GM18951 (cell line): ENCODE data around the gene USP34.

Experiments
- POLR2A ChIP-seq: IDR thresholded peaks from 4 replicates; pipeline ENCODE4 v1.6.1; 2011; ENCODE audit warnings: mild to moderate bottlenecking; ENCODE audit not compliant: insufficient read length, insufficient read depth; ENCODE audit errors: extremely low read depth
- in situ Hi-C: fragments of 300-500 bp; cut with MboI; formaldehyde crosslinking; loops from one replicate; pipeline ENCODE4 v1.12.0; 2022; ENCODE audit warnings: low sequenced_read_pairs, mixed read lengths, inconsistent platforms; ENCODE audit not compliant: unreplicated experiment

Gene USP34

DNA sequence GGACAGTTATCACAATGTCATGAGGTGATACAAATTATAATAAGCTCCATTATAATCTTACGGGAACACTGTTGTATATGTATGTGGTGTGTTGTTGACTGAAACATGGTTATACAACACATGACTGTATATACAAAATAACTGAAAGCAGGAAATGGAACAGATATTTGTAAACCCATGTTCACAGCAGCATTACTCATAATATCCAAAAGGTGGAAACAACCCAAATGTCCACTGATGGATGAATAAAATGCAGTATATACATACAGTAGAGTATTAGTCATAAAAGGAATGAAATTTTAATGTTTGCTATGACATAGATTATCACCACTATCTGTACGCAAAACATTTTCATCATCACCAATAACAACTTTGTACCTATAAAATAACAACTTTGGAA lies 107.3 kb downstream of the USP34 start:
- TF ChIP-seq POLR2A: no peak

DNA sequence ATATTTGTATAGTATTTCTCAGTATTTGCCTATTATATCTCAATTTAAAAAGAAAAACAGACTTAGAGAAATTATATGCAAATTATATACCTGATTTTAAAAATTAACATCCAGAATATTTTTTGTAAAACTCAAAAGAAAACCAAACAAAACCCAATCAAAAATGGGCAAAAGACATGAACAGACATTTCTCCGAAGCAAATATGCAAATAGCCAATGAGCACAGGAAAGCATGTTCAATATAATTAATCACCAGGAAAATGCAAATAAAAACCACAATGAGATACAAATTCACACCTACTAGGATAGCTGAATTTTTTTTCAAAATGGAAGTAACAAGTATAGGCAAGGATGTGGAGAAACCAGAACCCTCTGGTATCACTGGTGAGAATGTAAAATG lies 108.0 kb downstream of the USP34 start:
- in situ Hi-C loops: no loop called here
- TF ChIP-seq POLR2A: no peak

More for the DNA sequence above, 107.3 kb downstream of the USP34 start:
- in situ Hi-C loops: no loop called here

- in situ Hi-C loops: no loop called here
- TF ChIP-seq POLR2A: no peak
These were observed 109.8 kb downstream of the USP34 start for GRCh38 chr2:61361068-61361467.

- no peak for TF ChIP-seq POLR2A
- in situ Hi-C loops: no loop called here
These were observed 111.8 kb downstream of the USP34 start for GRCh38 chr2:61359058-61359457.

DNA sequence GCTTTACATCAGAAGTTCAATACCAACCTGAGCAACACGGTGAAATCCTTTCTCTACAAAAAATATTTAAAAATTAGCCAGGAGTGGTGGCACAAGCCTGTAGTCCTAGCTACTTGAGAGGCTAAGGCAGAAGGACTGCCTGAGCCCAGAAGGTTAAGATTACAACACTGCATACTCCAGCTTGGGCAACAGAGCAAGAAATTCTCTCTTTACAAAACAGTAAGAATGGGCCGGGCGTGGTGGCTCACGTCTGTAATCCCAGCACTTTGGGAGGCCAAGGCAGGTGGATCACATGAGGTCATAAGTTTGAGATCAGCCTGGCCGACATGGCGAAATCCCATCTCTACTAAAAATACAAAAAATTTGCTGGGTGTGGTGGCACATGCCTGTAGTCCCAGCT lies 113.2 kb downstream of the USP34 start:
- in situ Hi-C loops: no loop called here
- no peak for TF ChIP-seq POLR2A

- no peak for TF ChIP-seq POLR2A
- in situ Hi-C loops: no loop called here
These were observed 113.9 kb downstream of the USP34 start for GRCh38 chr2:61356958-61357350.

- in situ Hi-C loops: no loop called here
- TF ChIP-seq POLR2A: no peak
These were observed 114.5 kb downstream of the USP34 start for GRCh38 chr2:61356261-61356957.

- in situ Hi-C loops: no loop called here
- TF ChIP-seq POLR2A: no peak
These were observed 116.2 kb downstream of the USP34 start for GRCh38 chr2:61354543-61355197.

- TF ChIP-seq POLR2A: no peak
- in situ Hi-C loops: no loop called here
These were observed 117.0 kb downstream of the USP34 start for GRCh38 chr2:61353909-61354308.

- no peak for TF ChIP-seq POLR2A
- in situ Hi-C loops: no loop called here
These were observed 120.1 kb downstream of the USP34 start for GRCh38 chr2:61350777-61351176.

- TF ChIP-seq POLR2A: no peak
- in situ Hi-C loops: no loop called here
These were observed 127.7 kb downstream of the USP34 start for GRCh38 chr2:61343141-61343540.

DNA sequence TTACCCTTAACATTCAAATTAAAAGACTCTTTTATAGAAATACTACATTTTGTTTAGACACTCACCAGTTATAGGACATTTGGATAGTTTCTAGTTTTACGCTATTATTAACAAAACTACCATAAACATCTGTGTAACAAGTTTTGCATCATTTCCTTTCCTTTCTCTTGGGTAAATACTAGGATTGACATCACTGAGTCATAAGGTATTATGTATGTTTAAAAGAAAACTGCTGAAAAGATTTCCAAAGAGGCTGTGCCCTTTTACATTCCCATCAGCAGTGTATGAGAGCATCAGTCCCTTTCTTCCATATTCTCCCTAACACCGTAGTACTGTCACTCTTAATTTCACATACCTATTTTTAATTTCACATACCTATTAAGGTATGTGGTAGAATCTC lies 130.6 kb downstream of the USP34 start:
- no peak for TF ChIP-seq POLR2A
- in situ Hi-C loops: no loop called here

DNA sequence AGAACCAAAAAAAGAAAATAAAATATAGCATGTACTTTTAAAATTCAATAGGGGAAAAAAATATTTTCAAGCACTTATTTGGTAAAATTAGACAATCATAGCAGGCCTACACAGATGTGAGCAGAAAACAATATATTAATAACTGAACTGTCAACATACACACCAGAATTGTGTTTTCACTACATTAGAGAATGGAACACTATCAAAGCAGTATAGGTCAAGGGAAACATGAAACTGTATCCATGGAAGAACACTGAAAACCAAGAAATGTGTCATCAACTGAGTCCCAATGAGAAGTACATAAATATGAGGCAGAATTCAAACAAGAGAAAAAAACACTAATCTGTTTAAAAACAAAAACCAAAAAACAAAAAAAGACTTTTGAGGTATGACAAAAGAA lies 132.4 kb downstream of the USP34 start:
- in situ Hi-C loops: no loop called here
- TF ChIP-seq POLR2A: no peak

DNA sequence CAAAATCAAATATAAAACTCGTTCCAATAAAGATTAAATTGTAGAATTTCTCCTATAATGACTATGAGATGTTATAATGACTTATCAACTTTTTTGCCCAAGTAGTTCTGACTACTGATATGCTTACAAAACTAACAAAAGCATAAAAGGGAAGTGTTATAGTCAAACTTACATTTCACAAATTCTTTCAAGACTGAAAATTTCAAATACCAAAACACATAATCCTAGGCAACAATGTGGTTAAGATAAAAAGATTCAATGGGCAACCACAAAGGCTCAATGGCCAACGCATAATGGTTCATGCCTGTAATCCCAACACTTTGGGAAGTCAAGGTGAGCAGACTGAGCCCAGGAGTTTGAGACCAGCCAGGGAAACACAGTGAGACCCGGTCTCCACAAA lies 135.7 kb downstream of the USP34 start:
- no peak for TF ChIP-seq POLR2A
- in situ Hi-C loops: no loop called here
